HG03442 (cell line): ENCODE measurements around the gene KRTAP20-2.

ENCODE experiments used
- ATAC-seq: cut with Tn5 transposase; IDR thresholded peaks from one replicate; pipeline ENCODE4 v1.9.1; 2021; ENCODE audit warnings: mild to moderate bottlenecking, moderate library complexity; ENCODE audit not compliant: unreplicated experiment

The KRTAP20-2 gene

GRCh38 chr21:30634906-30635305 lies at the start of gene KRTAP20-2:
KRTAP20-2 (plus strand) TSS chr21:30635206; CDS start chr21:30635264, 58 bp downstream.
- no peak for ATAC-seq

- ATAC-seq = no peak
Observed at GRCh38 chr21:30590297-30590696, 44.7 kb upstream of the KRTAP20-2 start, which contains the start of gene KRTAP22-2. KRTAP22-2 (minus strand) TSS chr21:30590397.

GRCh38 chr21:30592140-30592539 lies 42.9 kb upstream of the KRTAP20-2 start, which contains the start of gene KRTAP6-3:
KRTAP6-3 (plus strand) TSS chr21:30592440; CDS start chr21:30592446, 6 bp downstream.
- no peak for ATAC-seq

GRCh38 chr21:30598802-30599201 lies 36.2 kb upstream of the KRTAP20-2 start, which contains the start of gene KRTAP6-2:
KRTAP6-2 (minus strand) TSS chr21:30598902; CDS start chr21:30598874, 28 bp downstream.
- no peak for ATAC-seq

GRCh38 chr21:30600787-30601186 lies 34.2 kb upstream of the KRTAP20-2 start, which contains the start of gene KRTAP22-1:
KRTAP22-1 (plus strand) TSS chr21:30601087.
- ATAC-seq = no peak

GRCh38 chr21:30605968-30606367 lies 29.0 kb upstream of the KRTAP20-2 start:
- ATAC-seq = no peak

- ATAC-seq = no peak
Observed at GRCh38 chr21:30612132-30612531, 22.9 kb upstream of the KRTAP20-2 start.

GRCh38 chr21:30613836-30614235 lies 21.2 kb upstream of the KRTAP20-2 start, which contains the start of gene KRTAP6-1:
KRTAP6-1 (minus strand) TSS chr21:30613930; CDS start chr21:30613904, 26 bp downstream.
- no peak for ATAC-seq

- no peak for ATAC-seq
Observed at GRCh38 chr21:30615199-30615598, 19.8 kb upstream of the KRTAP20-2 start.

GRCh38 chr21:30616125-30616524 lies 18.9 kb upstream of the KRTAP20-2 start, which contains the start of gene KRTAP20-1:
KRTAP20-1 (plus strand) TSS chr21:30616425; CDS start chr21:30616455, 30 bp downstream.
- no peak for ATAC-seq

GRCh38 chr21:30620080-30620479 lies 14.9 kb upstream of the KRTAP20-2 start:
- ATAC-seq = no peak

- no peak for ATAC-seq
Observed at GRCh38 chr21:30620522-30620921, 14.5 kb upstream of the KRTAP20-2 start, which contains the start of gene KRTAP20-4. KRTAP20-4 (plus strand) TSS chr21:30620627.

GRCh38 chr21:30623362-30623761 lies 11.6 kb upstream of the KRTAP20-2 start:
- ATAC-seq = no peak

GRCh38 chr21:30625449-30626165 lies 9.4 kb upstream of the KRTAP20-2 start:
- ATAC-seq = no peak

GRCh38 chr21:30628109-30628508 lies 6.9 kb upstream of the KRTAP20-2 start:
- ATAC-seq = no peak

- no peak for ATAC-seq
Observed at GRCh38 chr21:30629200-30629599, 5.8 kb upstream of the KRTAP20-2 start.

GRCh38 chr21:30638686-30639085 lies 3.7 kb downstream of the KRTAP20-2 start:
- ATAC-seq = no peak

GRCh38 chr21:30642564-30642963 lies 7.6 kb downstream of the KRTAP20-2 start, which contains the start of gene KRTAP20-3:
KRTAP20-3 (plus strand) TSS chr21:30642864.
- ATAC-seq = no peak

- ATAC-seq = no peak
Observed at GRCh38 chr21:30646904-30647414, 12.0 kb downstream of the KRTAP20-2 start.

- no peak for ATAC-seq
Observed at GRCh38 chr21:30652891-30653290, 17.9 kb downstream of the KRTAP20-2 start.

- no peak for ATAC-seq
Observed at GRCh38 chr21:30668776-30669175, 33.8 kb downstream of the KRTAP20-2 start.
